Bronchial epithelial cell (primary cell): Measurements from ENCODE around the gene ZNF519. TPM values are rescaled to one million over a fixed set of nuclear protein-coding genes. Genes with fewer than 3 reads are reported as not detected.
"Not testable (repeated sequence)": the region's sequence is repeated elsewhere in the genome, so short reads cannot be mapped to it uniquely, and the experiment has no call there.

ENCODE experiments used
- DNase-seq: peaks from one replicate; pipeline ENCODE4 v3.0.0-alpha.2; 2010; ENCODE audit warnings: low read depth
- FAIRE-seq: peaks from 2 replicates; lab custom pipeline; 2011; peaks lifted over from hg19 to GRCh38; lab: Jason Lieb, UNC
- H3K27me3 ChIP-seq: 2 replicates; pipeline ENCODE4 v1.5.1; 2011; ENCODE audit warnings: low read length; ENCODE audit not compliant: control insufficient read depth, insufficient read depth
- H3K36me3 ChIP-seq: 2 replicates; pipeline ENCODE4 v1.5.1; 2011; ENCODE audit warnings: low read length; ENCODE audit not compliant: control insufficient read depth, insufficient read depth
- H3K4me3 ChIP-seq: 2 replicates; pipeline ENCODE4 v1.5.1; 2011; ENCODE audit warnings: mild to moderate bottlenecking, low read depth, low read length, control low read depth
- total RNA-seq: library from RNA; depleted of rRNA; stranded (reverse); fragments of >200 nt; gene quantifications from 2 replicates; pipeline ENCODE4 v1.2.1, GENCODE V29; 2014
- TF ChIP-seq, protein P1 (sequence below): IDR thresholded peaks from 2 replicates; pipeline ENCODE4 v1.5.1; 2011; ENCODE audit warnings: mild to moderate bottlenecking, moderate library complexity, low read length, control low read depth, inconsistent platforms; ENCODE audit not compliant: insufficient read depth, severe bottlenecking

ZNF519 gene
- 0.64 and 1.3 TPM in 2 replicates for total RNA-seq

- H3K27me3 ChIP-seq, H3K36me3 ChIP-seq, FAIRE-seq: not testable (repeated sequence)
- H3K4me3 ChIP-seq = peak within 1 kb of the TSS; percentile 60
- DNase-seq = peak; percentile 91
Measured at GRCh38 chr18:14132271-14132700, at the start of gene ZNF519. Gene ZNF519, minus strand, starts transcription at chr18:14132435. Its CDS starts 158 bp downstream, at chr18:14132277.

DNA sequence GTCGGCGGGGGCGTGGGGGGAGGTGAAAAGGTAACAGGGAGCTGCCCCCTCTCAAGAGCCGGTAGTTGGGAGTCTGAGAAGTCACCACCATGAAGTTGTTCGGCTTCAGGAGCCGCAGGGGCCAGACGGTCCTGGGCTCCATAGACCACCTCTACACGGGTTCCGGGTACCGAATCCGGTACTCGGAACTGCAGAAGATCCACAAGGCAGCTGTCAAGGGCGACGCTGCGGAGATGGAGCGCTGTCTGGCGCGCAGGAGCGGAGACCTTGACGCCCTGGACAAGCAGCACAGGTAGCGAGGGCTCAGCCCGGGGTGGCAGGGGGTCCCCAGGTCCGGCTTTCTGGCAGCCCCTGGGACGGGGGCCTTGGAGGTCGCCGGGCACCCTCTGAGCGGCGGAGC, 47.1 kb upstream of the ZNF519 start:
- FAIRE-seq (no peak), DNase-seq (no peak)
- TF ChIP-seq, protein P1, sequence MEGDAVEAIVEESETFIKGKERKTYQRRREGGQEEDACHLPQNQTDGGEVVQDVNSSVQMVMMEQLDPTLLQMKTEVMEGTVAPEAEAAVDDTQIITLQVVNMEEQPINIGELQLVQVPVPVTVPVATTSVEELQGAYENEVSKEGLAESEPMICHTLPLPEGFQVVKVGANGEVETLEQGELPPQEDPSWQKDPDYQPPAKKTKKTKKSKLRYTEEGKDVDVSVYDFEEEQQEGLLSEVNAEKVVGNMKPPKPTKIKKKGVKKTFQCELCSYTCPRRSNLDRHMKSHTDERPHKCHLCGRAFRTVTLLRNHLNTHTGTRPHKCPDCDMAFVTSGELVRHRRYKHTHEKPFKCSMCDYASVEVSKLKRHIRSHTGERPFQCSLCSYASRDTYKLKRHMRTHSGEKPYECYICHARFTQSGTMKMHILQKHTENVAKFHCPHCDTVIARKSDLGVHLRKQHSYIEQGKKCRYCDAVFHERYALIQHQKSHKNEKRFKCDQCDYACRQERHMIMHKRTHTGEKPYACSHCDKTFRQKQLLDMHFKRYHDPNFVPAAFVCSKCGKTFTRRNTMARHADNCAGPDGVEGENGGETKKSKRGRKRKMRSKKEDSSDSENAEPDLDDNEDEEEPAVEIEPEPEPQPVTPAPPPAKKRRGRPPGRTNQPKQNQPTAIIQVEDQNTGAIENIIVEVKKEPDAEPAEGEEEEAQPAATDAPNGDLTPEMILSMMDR = no peak
- Histone ChIP-seq H3K36me3 (no peaks in the 10 kb centered on the region), H3K27me3 (no peaks in the 10 kb centered on the region), H3K4me3 (peak overlapping the region; percentile 47)

GRCh38 chr18:14178321-14179196, 46.3 kb upstream of the ZNF519 start:
- not testable (repeated sequence) for H3K36me3 ChIP-seq, FAIRE-seq, H3K27me3 ChIP-seq
- TF ChIP-seq, protein P1 = peak; percentile 80
- peak overlapping the region; percentile 47 for H3K4me3 ChIP-seq
- peak; percentile 34 for DNase-seq

- DNase-seq = not testable (repeated sequence)
Measured at GRCh38 chr18:14177540-14178320, 45.5 kb upstream of the ZNF519 start.

DNA sequence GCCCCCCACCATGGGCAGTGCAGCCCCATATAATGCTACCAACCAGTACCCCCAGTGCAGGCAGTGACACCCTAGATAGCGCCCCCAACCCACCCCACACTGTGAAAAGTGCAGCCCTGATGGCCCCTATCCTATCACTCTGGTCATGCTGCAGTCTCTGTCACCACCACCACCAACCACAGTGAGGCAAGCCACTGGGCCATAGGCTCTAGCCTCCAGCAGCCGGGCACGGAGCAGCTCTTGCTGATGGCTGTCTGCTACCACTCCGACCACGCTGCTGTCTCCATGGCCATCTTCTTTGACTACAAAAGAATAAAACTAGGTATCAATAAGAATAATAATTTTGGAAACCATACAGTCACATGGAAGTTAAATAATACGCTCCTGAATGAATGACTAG, 43.2 kb upstream of the ZNF519 start:
- not testable (repeated sequence) for H3K4me3 ChIP-seq, FAIRE-seq, DNase-seq, H3K36me3 ChIP-seq, H3K27me3 ChIP-seq

More at GRCh38 chr18:14177540-14178320, 45.5 kb upstream of the ZNF519 start:
- H3K36me3 ChIP-seq, H3K4me3 ChIP-seq, FAIRE-seq, H3K27me3 ChIP-seq: not testable (repeated sequence)

- TF ChIP-seq, protein P1 = no peak
- DNase-seq (no peak), FAIRE-seq (no peak)
- H3K4me3 ChIP-seq = no peak overlapping the region
- H3K36me3 ChIP-seq = no peaks in the 10 kb centered on the region
- H3K27me3 ChIP-seq = no peaks in the 10 kb centered on the region
Measured at GRCh38 chr18:14174706-14175085, 42.5 kb upstream of the ZNF519 start.

GRCh38 chr18:14174002-14174705, 41.9 kb upstream of the ZNF519 start:
- not testable (repeated sequence) for DNase-seq, FAIRE-seq, H3K36me3 ChIP-seq, H3K27me3 ChIP-seq, H3K4me3 ChIP-seq

DNA sequence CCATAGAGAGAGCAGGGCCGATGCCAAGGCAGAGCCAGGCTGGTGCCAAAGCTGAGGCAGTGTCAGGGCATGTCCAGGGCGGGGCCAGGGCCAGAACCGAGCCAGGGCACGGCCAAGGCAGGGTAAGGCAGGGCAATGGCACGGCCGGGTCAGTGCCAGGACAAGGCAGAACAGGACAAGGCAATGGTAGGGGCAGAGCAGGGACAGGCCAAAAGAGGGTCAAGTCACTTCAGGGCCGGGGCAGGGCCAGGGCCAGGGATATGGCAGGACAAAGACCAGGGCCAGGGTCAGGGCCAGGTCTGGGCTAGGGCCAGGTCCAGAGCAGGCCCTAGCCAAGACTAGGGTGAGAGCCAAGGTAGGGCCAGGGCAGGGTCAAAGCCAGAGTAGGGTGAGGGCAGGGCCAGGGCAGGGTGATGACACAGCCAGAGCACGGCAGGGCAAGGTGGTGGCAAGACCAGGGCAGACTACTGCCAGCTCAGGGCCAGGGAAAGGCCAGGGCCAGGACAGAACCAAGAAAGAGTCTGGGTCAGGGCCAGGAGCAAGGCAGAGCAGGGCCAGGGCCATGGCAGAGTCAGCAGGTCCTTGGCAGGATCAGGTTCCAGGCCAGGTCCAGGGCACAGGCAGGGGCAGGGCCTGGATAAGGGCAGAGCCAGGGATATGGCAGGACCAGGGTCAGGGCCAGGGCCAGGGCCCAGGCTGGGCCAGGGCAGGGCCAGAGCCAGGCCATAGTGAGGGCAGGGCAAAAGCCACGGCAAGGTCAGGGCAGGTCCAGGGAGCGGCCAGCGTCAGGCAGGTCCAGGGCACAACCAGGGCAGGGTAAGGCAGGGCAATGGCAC, 41.1 kb upstream of the ZNF519 start:
- H3K4me3 ChIP-seq, FAIRE-seq, H3K36me3 ChIP-seq, H3K27me3 ChIP-seq, DNase-seq: not testable (repeated sequence)

- H3K36me3 ChIP-seq, H3K27me3 ChIP-seq, H3K4me3 ChIP-seq, DNase-seq: not testable (repeated sequence)
- FAIRE-seq = peak; percentile 60
Measured at GRCh38 chr18:14172142-14173115, 40.2 kb upstream of the ZNF519 start.
